ENCODE results near the gene TBC1D22A. TPM values are rescaled to one million over a fixed set of nuclear protein-coding genes. Genes with fewer than 3 reads are reported as not detected.

Gene TBC1D22A
- total and polyA plus RNA-seq, 9 of the 15 experiments (the other 6 are each of a cell fraction or from before 2014, with no cell fraction given): 0.20 to 11.5 (median 5.2) TPM

- H3K27ac ChIP-seq (ENCODE audit: extremely low read depth, low read depth, low read length): no peak overlapping the region
- H3K4me2 ChIP-seq (ENCODE audit: insufficient read depth, low read length): no peak overlapping the region
- no peaks in the 10 kb centered on the region; a peak in 1 of 5 replicates for H3K4me1 ChIP-seq (replicated peaks in 1 of 2; ENCODE audit: control insufficient read depth in 2 of 2, insufficient read depth in 2 of 2, low read length in 2 of 2)
- in situ Hi-C loops (cut with MboI) (no loop called here), intact Hi-C loops (cut with micrococcal nuclease) (no loop called here)
- no peaks in the 10 kb centered on the region for H3K9me1 ChIP-seq (ENCODE audit: control insufficient read depth, insufficient read depth, low read length)
- WGBS (ENCODE audit: insufficient coverage, low coverage, missing lambda C conversion rate): 93% methylated on average over 7 of the region's 7 CpGs
- ATAC-seq (no peak), DNase-seq (ENCODE audit: extremely low read depth in 1 of 4, low spot score in 3 of 4) (no peak), FAIRE-seq (no peak)
- H3K9me3 ChIP-seq (replicated peaks; ENCODE audit: control insufficient read depth, insufficient read depth, low read depth, low read length): no peaks in the 10 kb centered on the region
- H3K27me3 ChIP-seq (ENCODE audit: control insufficient read depth in 2 of 2, insufficient read depth in 2 of 2, low read length in 2 of 2): no peaks in the 10 kb centered on the region
- no peak overlapping the region for H3K4me3 ChIP-seq
- H2AFZ ChIP-seq (ENCODE audit: low read depth, low read length): no peak overlapping the region
- H3K9ac ChIP-seq (ENCODE audit: insufficient read depth in 1 of 2, low read depth in 2 of 2, low read length in 2 of 2): no peak overlapping the region
- CTCF ChIA-PET (ENCODE audit: low intra/inter-chr PET ratio): no interaction called here
- no peaks in the 10 kb centered on the region for H3K36me3 ChIP-seq (ENCODE audit: control insufficient read depth, insufficient read depth, low read length)
- H4K20me1 ChIP-seq (replicated peaks; ENCODE audit: control insufficient read depth, insufficient read depth, low read length): no peaks in the 10 kb centered on the region
- no TSS peak for BruUV-seq (replicated peaks)
- POLR2A ChIA-PET: no interaction called here
- no peaks in the 10 kb centered on the region for H3K79me2 ChIP-seq (ENCODE audit: control insufficient read depth, insufficient read depth, low read length)
- TF ChIP-seq NFXL1 (CRISPR knock-in tag; IDR thresholded peaks at IDR 0.05): no peak
- TF ChIP-seq ZKSCAN1 (IDR thresholded peaks at IDR 0.05; ENCODE audit: low read depth, low read length): no peak
- no peak for TF ChIP-seq NCOR1 (IDR thresholded peaks at IDR 0.05)
- TF ChIP-seq GATAD2A (IDR thresholded peaks at IDR 0.05): no peak
- no peak for TF ChIP-seq RFX5 (IDR thresholded peaks at IDR 0.05; ENCODE audit: low read depth, low read length)
- TF ChIP-seq HMBOX1 (IDR thresholded peaks at IDR 0.05): no peak
- TF ChIP-seq E2F4 (CRISPR knock-in tag; IDR thresholded peaks at IDR 0.05; ENCODE audit: low read depth): no peak
- no peak for TF ChIP-seq POLR2A (conservative IDR thresholded peaks at IDR 0.05)
- TF ChIP-seq FOXA3 (CRISPR knock-in tag; conservative IDR thresholded peaks at IDR 0.05 in 1 of 2, IDR thresholded peaks at IDR 0.05 in 1 of 2): no peak
- no peak for TF ChIP-seq HINFP (tag; conservative IDR thresholded peaks at IDR 0.05; ENCODE audit: low read depth)
- no peak for TF ChIP-seq ATF3 (IDR thresholded peaks at IDR 0.05)
- TF ChIP-seq ATF3 (CRISPR knock-in tag; conservative IDR thresholded peaks at IDR 0.05): no peak
Observed at GRCh38 chr22:46954781-46955180, 192.3 kb downstream of the TBC1D22A start.

Data from K562 (cell line).